ENCODE measurements around the gene CHD2. TPM values are rescaled to one million over a fixed set of nuclear protein-coding genes. Genes with fewer than 3 reads are reported as not detected.
"Not testable (repeated sequence)": the region's sequence is repeated elsewhere in the genome, so short reads cannot be mapped to it uniquely, and the experiment has no call there.

CHD2 gene
- total RNA-seq, 1 donor from 2014 or later = 67.5 TPM

GRCh38 chr15:93024293-93024692 is 124.2 kb downstream of the CHD2 start:
- ATAC-seq = no peak

- ATAC-seq = no peak
Measured at GRCh38 chr15:93024716-93025624, 124.8 kb downstream of the CHD2 start.

- ATAC-seq = no peak
Measured at GRCh38 chr15:93025625-93025982, 125.5 kb downstream of the CHD2 start.

- ATAC-seq = no peak
Measured at GRCh38 chr15:93026380-93026817, 126.3 kb downstream of the CHD2 start.

DNA sequence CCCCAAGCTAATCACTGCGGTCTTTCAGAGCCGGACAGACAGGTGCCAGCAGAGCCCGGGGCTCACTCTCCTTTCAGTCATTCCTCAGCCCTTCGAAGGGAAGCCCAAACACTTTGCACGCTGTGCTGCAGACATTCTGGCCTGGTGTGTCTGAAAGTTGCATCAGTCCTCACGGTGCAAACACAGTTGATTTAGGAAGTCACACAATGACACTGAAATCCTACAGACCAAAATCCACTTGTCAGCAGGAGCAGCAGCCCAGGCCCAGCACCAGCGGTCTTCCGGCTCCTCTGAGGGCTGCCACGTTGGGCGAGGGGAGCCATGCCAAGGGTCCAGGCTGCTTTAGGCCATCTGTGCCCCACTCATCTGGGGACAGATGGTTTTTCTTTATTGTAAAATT is 127.3 kb downstream of the CHD2 start:
- ATAC-seq = peak; percentile 15

DNA sequence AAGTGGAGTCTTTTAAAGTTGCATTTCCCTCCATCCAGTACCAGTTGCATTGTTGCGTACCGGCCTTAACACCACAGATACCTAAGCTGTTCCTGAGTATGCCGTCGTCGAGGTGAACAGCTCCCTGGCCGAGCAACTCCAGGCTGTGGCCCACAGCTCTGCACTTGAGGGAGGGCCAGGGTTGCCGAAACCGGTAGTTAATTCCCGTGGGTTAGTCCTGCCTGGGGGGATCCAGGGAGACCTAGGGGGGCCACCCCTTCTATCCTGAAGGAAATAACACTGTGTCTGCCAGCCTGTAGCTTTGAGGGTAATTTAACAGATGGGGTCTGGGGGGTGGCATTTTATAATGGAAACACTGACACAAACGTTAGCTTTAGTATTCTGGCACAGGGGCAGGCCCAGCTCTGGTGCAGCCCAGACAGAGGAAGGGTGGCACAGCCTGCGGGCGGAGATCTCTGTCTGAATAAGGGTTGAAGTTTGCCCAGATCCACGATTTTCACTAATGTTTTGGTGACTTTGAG is 128.0 kb downstream of the CHD2 start:
- ATAC-seq = peak; percentile 2

- ATAC-seq = peak; percentile 62
Measured at GRCh38 chr15:93028632-93029213, 128.6 kb downstream of the CHD2 start.

DNA sequence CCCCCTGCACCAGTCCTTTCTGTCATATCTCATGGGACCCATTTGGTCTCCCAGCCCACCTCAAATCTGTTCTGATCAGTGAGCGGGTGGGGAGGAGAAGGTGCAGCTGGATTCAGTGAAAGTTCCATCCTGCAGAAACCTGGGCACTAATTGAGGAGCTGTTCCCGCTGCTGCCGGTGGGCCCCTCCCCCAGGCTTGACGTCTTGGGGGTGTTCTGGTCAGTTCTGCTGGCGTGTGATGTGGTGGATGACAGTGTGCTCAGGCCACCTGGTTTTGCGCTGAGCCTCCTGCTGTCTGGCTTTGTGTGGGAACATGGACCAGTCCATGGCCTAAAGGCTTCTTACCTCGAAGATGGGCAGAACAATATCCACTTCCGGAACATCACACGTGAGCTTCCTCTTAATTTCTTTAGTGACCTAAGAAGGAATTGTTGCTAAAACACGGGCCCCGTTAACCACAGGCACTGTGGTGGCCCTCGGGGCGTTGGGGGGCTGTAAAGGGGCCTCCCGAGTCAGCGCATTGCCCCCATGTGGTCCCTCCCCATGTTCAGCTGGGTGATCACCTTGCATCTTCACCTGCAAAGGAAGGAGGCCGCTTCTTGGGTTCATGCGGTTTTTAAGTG is 129.2 kb downstream of the CHD2 start:
- peak; percentile 4 for ATAC-seq

DNA sequence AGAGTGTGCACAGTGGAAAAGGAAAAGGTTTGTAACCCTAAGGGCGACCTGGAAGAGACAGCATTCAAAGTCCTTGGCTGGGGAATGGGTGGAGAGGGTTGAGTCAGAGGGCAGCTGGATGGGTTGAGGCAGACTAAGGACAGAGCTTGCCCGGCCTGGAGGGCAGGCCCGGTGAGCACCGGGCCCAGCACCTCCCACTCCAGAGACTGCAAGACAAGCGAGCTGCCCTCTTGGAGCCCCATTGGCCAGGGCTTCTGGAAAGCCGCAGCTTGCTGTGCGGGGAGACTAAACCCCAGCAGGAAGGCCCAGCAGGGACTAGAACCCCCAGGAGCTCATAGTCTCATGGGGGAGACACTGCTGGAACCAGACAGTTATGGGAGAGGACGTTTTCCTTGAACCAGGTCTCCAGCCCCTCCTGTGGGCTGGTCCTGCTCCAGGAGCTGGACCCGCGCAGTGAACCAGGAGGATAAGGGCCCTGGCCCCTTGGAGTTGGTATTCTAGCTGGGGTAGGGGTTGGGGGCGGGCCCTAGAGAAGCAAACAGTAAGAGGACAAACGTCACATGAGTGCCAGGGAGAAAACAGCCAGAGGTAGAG is 129.8 kb downstream of the CHD2 start:
- ATAC-seq = peak; percentile 76

- ATAC-seq = peak; percentile 62
Measured at GRCh38 chr15:93030430-93031102, 130.4 kb downstream of the CHD2 start.

DNA sequence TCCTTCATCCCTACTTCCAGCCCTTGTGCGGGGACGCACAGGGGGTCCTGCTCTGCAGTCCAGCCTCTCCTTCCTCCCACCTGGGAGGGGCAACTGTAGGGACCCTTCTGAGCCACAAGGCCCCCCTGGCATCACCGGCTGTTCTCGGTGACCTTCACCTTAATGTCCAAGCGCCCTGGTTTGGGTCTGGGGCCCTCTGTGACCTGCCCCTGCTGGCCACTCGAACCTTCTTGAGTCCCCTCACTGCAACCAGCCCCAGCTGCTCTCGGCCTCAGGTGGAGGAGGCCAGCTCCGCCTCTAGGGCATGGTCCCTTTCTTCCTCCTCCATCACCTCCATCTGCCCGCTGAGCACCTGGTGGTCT is 131.0 kb downstream of the CHD2 start:
- no peak for ATAC-seq

DNA sequence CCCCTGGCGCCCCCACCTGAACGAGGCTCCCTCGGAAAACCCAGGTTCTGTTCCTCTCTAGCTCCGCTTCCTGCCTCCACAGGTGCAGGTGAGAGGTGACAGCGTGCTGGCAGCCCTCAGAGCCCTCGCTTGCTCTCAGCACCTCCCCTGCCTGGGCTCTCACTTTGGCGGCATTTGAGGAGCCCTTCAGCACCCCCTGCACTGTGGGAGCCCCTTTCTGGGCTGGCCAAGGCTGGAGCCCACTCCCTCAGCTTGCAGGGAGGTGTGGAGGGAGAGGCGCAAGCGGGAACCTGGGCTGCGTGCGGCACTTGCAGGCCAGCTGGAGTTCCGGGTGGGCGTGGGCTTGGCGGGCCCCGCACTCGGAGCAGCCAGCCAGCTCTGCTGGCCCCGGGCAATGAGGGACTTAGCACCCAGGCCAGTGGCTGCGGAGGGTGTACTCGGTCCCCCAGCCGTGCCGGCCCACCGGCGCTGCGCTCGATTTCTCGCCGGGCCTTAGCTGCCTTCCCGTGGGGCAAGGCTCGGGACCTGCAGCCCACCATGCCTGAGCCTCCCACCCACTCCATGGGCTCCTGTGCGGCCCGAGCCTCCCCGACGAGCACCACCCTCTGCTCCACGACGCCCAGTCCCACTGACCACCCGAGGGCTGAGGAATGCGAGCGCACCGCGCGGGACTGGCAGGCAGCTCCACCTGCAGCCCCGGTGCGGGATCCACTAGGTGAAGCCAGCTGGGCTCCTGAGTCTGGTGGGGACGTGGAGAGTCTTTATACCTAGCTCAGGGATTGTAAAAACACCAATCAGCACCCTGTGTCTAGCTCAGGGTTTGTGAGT is 131.6 kb downstream of the CHD2 start:
- not testable (repeated sequence) for ATAC-seq

DNA sequence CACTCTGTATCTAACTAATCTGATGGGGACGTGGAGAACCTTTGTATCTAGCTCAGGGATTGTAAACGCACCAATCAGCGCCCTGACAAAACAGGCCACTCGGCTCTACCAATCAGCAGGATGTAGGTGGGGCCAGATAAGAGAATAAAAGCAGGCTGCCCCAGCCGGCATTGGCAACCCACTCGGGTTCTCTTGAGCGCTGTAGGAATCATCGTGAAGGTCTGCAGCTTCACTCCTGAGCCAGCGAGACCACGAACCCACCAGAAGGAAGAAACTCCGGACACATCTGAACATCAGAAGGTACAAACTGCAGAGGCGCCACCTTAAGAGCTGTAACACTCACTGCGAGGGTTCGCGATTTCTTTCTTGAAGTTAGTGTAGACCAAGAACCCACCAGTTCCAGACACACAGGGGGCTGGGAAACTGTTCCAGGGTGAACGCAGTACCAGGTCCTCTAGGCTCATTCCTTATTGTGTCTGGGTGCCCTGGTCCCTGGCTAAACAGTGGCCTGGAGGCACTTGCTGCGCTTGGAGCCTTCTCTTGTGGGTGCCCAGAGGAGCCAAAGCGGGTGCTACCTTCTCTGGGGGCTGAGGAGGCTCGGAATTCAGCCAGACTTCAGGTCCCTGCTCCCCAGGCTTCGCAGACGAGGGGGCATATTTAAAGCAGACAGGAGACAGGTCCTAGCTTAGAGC is 132.5 kb downstream of the CHD2 start:
- not testable (repeated sequence) for ATAC-seq

DNA sequence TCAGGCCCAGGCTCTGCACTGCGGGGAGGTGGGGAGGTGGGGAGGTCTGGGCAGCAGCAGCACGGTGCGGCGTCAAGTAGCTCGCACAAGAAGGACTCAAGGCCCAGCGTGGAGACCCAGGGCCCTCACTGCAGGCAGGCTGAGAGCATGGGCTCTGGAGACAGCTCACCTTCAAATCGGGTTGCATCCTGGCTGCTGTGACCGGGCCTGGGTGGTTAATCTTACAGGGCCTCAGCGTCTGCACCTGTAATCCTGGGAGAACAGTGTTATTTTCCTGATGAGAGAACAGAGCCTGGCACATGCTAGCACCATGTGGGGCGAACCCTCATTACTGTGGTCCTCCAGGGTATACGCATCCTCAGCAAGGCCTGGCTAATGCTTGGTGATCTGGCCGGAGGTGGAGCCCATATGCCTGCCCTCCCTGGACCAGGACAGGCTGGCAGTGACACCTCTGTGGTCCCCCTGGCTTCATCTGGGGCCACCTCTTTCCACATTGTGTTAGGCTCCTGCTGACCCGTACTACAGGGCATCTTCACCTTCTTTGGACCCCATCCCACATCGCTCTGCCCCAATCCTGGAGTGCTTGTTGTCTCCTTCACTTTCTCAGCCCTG is 133.4 kb downstream of the CHD2 start:
- ATAC-seq = no peak

DNA sequence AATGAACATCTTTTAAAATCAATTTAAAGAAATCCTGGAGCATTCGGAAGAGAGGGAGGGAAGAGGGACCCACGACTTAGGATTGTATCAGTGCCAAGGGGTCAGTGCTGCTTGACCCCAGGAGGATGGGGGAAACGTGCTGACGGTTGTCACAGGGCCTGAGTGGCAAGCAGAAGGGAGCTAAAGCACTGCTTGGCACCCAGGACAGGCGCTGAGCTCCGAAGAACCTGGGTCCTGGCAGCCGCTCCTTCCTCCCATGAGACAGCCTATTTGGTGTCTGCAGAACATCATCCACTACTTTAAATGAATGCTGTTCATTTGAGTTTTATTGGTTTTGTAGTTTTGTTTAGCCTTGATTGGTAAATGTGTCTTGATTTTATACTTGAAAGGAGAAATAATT is 134.4 kb downstream of the CHD2 start:
- ATAC-seq = no peak

GRCh38 chr15:93035092-93035915 is 135.2 kb downstream of the CHD2 start:
- ATAC-seq = no peak

- ATAC-seq = peak; percentile 9
Measured at GRCh38 chr15:93035953-93036810, 136.1 kb downstream of the CHD2 start.

All from esophagus mucosa (tissue), 1 donor.